Measurements from ENCODE around the gene NEIL3.

GRCh38 chr4:177369372-177369771, 59.7 kb downstream of the NEIL3 start:
- TF ChIP-seq EZH2 (IDR thresholded peaks at IDR 0.05; ENCODE audit: low read length, missing control alignments): no peak
- TF ChIP-seq CTCF (conservative IDR thresholded peaks at IDR 0.05 in 1 of 2, IDR thresholded peaks at IDR 0.05 in 1 of 2; ENCODE audit: low read depth in 1 of 2, low read length in 2 of 2): no peak
